ENCODE results near the gene IL4R. TPM values are rescaled to one million over a fixed set of nuclear protein-coding genes. Genes with fewer than 3 reads are reported as not detected.

The IL4R gene
- 10 to 100 TPM; 20.0 to 27.0 (median 23.2) TPM for total RNA-seq (2021; fragmentation: NEBNext Ultra II Directional; extraction: Animal tissue kit (Norgen Biotek cat#: 25700))
- long read RNA-seq, partial matches to known transcripts, result 2 of 6 reads
- long read RNA-seq, other reads (novel, unspliced or antisense), result 3 of 6 reads

DNA sequence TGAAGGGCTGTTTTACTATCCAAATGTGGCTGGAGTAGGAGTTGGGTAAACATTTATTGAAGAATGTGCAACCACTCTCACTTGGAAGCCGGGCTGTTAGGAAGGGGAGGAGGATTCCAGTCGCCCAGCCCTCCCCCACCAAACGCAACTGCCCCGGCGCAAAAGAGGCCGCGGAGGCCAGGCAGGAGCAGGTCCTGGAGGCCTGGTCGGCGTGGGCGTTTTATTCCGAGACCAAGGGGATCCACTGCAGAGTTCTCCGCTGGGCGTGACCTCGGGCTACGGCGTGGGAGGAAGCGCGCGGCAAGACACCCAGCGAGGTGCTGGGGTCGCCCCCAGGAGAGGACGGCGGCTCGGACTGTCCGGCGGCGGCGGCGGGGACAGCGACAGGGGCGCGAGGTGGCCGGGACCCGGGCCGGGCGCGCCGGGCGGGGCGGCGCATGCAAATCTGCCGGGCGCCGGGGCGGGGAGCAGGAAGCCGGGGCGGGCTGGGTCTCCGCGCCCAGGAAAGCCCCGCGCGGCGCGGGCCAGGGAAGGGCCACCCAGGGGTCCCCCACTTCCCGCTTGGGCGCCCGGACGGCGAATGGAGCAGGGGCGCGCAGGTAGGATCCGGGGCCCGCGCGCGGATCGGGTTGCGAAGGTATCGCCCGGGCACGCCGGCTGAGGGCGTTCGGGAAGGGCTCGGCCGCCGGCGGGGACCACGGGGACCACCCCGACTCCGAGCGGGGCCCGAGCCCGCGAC lies at the start of gene IL4R:
IL4R (plus strand) TSS at position 553 of the 739 bp plus-strand sequence. CDS start 26,230 bp downstream, outside the sequence.
- Mint-ChIP-seq H3K4me3 (peak within 1 kb of the TSS; percentile 93), H3K27ac (peak within 1 kb of the TSS; percentile 89), H3K9me3 (no peaks in the 10 kb centered on the region), H3K27me3 (ENCODE audit: insufficient read depth) (peaks cover 1% of the 10 kb centered on the region), H3K36me3 (ENCODE audit: low read depth) (peaks cover 6% of the 10 kb centered on the region), H3K4me1 (ENCODE audit: low read depth) (peaks cover 67% of the 10 kb centered on the region)
- TF ChIP-seq, protein P1, sequence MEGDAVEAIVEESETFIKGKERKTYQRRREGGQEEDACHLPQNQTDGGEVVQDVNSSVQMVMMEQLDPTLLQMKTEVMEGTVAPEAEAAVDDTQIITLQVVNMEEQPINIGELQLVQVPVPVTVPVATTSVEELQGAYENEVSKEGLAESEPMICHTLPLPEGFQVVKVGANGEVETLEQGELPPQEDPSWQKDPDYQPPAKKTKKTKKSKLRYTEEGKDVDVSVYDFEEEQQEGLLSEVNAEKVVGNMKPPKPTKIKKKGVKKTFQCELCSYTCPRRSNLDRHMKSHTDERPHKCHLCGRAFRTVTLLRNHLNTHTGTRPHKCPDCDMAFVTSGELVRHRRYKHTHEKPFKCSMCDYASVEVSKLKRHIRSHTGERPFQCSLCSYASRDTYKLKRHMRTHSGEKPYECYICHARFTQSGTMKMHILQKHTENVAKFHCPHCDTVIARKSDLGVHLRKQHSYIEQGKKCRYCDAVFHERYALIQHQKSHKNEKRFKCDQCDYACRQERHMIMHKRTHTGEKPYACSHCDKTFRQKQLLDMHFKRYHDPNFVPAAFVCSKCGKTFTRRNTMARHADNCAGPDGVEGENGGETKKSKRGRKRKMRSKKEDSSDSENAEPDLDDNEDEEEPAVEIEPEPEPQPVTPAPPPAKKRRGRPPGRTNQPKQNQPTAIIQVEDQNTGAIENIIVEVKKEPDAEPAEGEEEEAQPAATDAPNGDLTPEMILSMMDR (IDR thresholded peaks at IDR 0.05), result no peak
- DNase-seq, result peak; percentile 51

DNA sequence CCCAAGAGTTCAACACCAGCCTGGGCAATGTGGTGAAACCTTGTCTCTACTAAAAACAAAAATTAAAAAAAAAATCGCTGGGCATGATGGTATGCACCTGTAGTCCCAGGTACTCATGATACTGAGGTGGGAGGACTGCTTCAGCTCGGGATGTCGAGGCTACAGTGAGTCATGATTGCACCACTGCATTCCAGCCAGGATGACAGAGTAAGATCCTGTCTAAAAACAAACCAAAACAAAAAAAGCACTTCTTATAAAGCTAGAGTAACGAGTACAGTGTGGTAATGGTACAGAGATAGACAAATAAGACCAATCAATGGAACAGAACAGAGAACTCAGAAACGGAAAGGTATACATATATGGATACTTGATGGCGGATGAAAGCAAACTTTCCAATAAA lies 49.6 kb upstream of the IL4R start:
- peak; percentile 70 for DNase-seq
- H3K9me3 Mint-ChIP-seq, result no peaks in the 10 kb centered on the region; the same call in 1 of the 2 replicates
- peaks cover 61% of the 10 kb centered on the region for H3K4me1 Mint-ChIP-seq (ENCODE audit: low read depth)
- TF ChIP-seq, protein P1 (IDR thresholded peaks at IDR 0.05), result no peak
- peak overlapping the region; percentile 28 for H3K4me3 Mint-ChIP-seq
- H3K36me3 Mint-ChIP-seq (ENCODE audit: low read depth), result peaks cover 11% of the 10 kb centered on the region
- H3K27me3 Mint-ChIP-seq (ENCODE audit: insufficient read depth), result no peaks in the 10 kb centered on the region; the same call in 1 of the 2 replicates
- peak overlapping the region; percentile 65 for H3K27ac Mint-ChIP-seq

DNA sequence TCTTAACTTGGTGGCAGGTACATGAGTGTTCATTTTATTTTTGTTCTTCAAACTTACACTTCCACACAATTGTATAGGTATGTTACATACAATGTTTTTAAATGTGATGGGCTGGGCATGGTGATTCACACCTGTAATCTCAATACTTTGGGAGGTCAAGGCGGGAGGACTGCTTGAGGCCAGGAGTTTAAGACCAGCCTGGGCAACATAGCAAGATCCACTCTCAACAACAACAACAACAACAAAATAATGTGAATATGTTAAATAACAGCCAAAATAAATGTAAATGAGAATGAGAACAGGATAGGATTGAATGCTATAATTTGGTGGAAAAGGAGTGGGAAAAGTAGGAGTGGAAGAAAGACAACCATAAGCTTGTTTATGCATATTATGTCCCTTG lies 47.8 kb upstream of the IL4R start:
- TF ChIP-seq, protein P1 (IDR thresholded peaks at IDR 0.05), result no peak
- peaks cover 49% of the 10 kb centered on the region for H3K4me1 Mint-ChIP-seq (ENCODE audit: low read depth)
- no peak overlapping the region; the same call in 1 of the 2 replicates for H3K27ac Mint-ChIP-seq
- no peak for DNase-seq
- H3K9me3 Mint-ChIP-seq, result no peaks in the 10 kb centered on the region; the same call in 1 of the 2 replicates
- peaks cover 10% of the 10 kb centered on the region for H3K36me3 Mint-ChIP-seq (ENCODE audit: low read depth)
- no peaks in the 10 kb centered on the region for H3K27me3 Mint-ChIP-seq (ENCODE audit: insufficient read depth)
- no peak overlapping the region for H3K4me3 Mint-ChIP-seq

DNA sequence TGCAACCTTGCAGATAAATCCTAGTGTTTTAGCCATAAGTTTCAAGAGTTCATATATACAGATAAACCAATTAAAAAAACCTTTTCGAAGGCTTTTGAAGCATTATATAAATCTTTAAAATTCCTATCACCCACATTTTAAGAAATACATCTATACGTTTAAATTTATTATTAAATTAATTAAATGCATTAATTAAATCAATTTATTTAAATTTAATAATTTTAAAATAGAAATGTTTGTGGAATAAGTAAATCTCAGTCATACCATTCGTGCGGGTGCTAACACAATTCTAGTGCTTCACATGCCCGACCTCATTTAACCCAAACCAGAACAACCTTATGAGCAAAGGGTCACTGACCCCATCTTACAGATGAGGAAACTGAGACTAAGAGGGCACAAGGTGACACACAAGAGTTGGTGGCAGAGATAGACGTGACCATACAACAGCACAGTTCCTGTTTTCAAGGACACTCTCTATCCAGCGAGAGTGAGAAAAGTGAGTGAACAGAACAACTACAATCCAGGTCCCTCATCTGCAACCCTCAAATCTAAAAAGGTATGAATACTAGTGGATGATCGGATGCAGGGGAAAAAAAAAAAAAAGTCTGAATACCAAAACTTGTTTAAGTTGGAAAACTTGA lies 46.6 kb upstream of the IL4R start:
- Mint-ChIP-seq H3K36me3 (ENCODE audit: low read depth) (peaks cover 16% of the 10 kb centered on the region), H3K4me3 (peak overlapping the region; percentile 93), H3K27ac (no peak overlapping the region), H3K9me3 (no peaks in the 10 kb centered on the region; the same call in 1 of the 2 replicates), H3K27me3 (ENCODE audit: insufficient read depth) (no peaks in the 10 kb centered on the region), H3K4me1 (ENCODE audit: low read depth) (peaks cover 52% of the 10 kb centered on the region)
- TF ChIP-seq, protein P1 (IDR thresholded peaks at IDR 0.05), result no peak
- no peak for DNase-seq

DNA sequence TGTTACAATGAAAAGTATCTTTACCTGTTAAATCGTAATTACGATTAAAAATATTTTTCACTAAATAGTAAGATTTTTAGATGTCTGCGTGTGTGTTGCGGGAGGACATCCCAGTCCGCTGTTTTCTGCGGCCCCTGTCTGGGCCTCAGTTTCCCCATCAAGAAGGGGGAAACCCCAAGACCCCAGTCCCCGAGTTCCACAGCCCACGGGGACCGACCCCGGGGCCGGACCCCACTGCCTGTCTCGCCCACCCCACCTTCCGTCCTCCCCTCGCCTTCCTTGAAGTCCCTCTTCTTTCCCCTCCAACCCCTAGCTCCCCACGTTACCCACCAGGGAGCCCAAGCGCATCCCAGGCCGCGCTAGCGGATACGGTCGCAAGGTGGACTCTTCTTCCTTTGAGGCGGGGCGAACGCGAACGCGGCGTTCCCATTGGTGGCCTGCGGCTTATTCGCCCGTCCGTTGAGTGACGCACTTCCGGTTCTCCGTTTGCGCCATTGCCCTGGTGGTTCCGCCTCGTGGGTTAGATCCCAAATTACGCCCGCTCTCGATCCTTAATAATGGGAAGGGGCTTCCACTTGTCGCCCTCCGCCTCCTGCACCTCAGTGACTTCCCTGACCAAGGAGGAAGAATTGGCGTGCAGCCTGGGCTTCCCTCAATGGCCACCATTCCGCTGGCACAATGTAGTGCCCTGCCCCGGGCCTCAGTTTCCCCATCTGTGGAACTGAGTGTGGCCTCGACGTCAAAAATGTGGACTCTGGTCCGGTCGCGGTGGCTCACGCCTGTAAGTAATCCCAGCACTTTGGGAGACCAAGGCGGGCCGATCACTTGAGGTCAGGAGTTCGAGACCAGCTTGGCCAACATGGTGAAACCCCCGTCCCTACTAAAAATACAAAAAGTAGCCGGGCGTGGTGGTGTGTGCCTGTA lies 45.1 kb upstream of the IL4R start, which contains the start of gene NSMCE1:
NSMCE1 (minus strand) TSS at position 397 of the 924 bp plus-strand sequence. CDS start 11,202 bp downstream, outside the sequence.
- no peaks in the 10 kb centered on the region for H3K27me3 Mint-ChIP-seq (ENCODE audit: insufficient read depth)
- H3K4me3 Mint-ChIP-seq, result peak within 1 kb of the TSS; percentile 93
- TF ChIP-seq, protein P1 (IDR thresholded peaks at IDR 0.05), result peak; percentile 47
- DNase-seq, result peak; percentile 93
- H3K27ac Mint-ChIP-seq, result peak within 1 kb of the TSS; percentile 95
- H3K36me3 Mint-ChIP-seq (ENCODE audit: low read depth), result peaks cover 11% of the 10 kb centered on the region
- H3K9me3 Mint-ChIP-seq, result no peaks in the 10 kb centered on the region; the same call in 1 of the 2 replicates
- peaks cover 45% of the 10 kb centered on the region for H3K4me1 Mint-ChIP-seq (ENCODE audit: low read depth)

Data from HFFc6 (cell line).